Nephron (organoid): ENCODE measurements around the gene LRCH1.

ENCODE experiments used
- H3K27ac Mint-ChIP-seq, 3 experiments: 2 replicates each; pipeline ENCODE4 v1.8.0; 2020; ENCODE audit warnings: mixed read lengths in 3 of 3, mild to moderate bottlenecking in 2 of 3, moderate library complexity in 1 of 3
- H3K27me3 Mint-ChIP-seq: 2 replicates; pipeline ENCODE4 v1.8.0; 2021; ENCODE audit warnings: low read depth, mild to moderate bottlenecking, moderate library complexity, mixed read lengths
- H3K36me3 Mint-ChIP-seq: 2 replicates; pipeline ENCODE4 v1.8.0; 2020; ENCODE audit warnings: low read depth, mixed read lengths
- H3K4me1 Mint-ChIP-seq: 2 replicates; pipeline ENCODE4 v1.8.0; 2020; ENCODE audit warnings: mixed read lengths
- H3K4me3 Mint-ChIP-seq, 3 experiments: 2 replicates each; pipeline ENCODE4 v1.8.0; 2020; ENCODE audit warnings: mild to moderate bottlenecking in 3 of 3, mixed read lengths in 3 of 3, moderate library complexity in 2 of 3
- H3K9me3 Mint-ChIP-seq: 2 replicates; pipeline ENCODE4 v1.8.0; 2020; ENCODE audit warnings: mixed read lengths
- CTCF ChIP-seq, 3 experiments: fragments of 200-600 bp; sonication (generic); IDR thresholded peaks; one replicate each; pipeline ENCODE4 v1.5.0; 2021; ENCODE audit warnings: antibody characterized with exemption in 3 of 3; ENCODE audit not compliant: unreplicated experiment in 3 of 3

The LRCH1 gene

DNA sequence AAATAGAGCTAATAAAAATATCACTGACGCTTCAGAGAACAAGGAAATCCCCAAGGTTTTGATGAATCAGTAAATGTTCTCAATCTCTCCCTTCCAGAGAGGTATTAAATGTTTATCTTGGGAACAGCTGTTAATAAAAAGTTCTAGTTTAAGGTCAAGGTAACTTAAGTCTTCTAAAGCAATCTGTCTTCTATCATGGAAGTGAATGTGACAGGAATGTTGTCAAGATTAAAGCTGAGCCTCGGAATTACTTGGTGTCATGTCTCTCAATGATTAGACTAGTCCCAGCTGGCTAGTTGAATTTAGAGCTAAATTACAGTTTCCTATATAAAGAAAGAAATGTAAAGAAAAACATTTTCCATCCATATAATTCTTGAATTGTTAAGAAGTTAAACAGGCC, 220.6 kb downstream of the LRCH1 start:
- no peak overlapping the region for H3K4me3 Mint-ChIP-seq
- H3K27ac Mint-ChIP-seq, result peak overlapping the region; percentile 20 to 81 (median 72)
- peaks cover 68% of the 10 kb centered on the region for H3K36me3 Mint-ChIP-seq
- no peaks in the 10 kb centered on the region for H3K9me3 Mint-ChIP-seq
- no peak for TF ChIP-seq CTCF (IDR thresholded peaks at IDR 0.05; ENCODE audit: unreplicated experiment in 3 of 3)
- no peaks in the 10 kb centered on the region for H3K27me3 Mint-ChIP-seq
- peaks cover 8% of the 10 kb centered on the region for H3K4me1 Mint-ChIP-seq

DNA sequence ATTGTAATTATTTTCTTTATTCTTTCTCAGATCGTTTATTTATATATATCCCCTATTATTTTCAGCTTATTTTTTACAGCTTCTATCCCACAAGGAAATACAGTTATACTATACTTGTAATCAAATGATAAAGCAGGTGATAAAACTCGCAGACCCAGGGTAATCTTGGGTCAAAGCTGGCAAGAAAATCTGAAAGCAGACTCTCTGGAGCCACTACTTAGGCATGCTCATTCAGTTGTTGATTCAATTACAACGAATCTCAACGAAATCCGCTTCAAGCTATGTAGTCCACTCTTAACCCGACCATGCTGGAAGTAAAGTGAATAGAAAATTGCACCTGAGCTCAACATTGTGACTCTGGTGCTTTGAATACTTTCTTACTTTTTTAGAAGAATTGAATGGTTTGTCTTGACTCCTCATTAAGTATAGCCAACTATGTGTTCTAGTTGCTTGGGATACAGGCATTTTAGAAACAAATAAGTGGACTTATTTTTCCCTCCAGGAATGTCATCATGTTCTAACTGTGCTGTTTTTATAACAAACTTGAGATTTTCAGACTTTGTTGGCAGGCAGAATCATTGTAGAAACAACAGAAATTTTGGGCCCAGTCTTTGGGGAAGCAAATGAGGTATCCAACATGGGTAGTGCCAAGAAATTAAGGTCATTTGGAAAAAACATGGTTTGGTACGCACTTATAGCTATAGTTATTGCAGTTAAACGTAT, 222.6 kb downstream of the LRCH1 start:
- H3K9me3 Mint-ChIP-seq, result no peaks in the 10 kb centered on the region
- no peak for TF ChIP-seq CTCF (IDR thresholded peaks at IDR 0.05; ENCODE audit: unreplicated experiment in 3 of 3)
- H3K4me3 Mint-ChIP-seq, result no peak overlapping the region
- H3K27me3 Mint-ChIP-seq, result no peaks in the 10 kb centered on the region
- H3K27ac Mint-ChIP-seq, result no peak overlapping the region
- H3K4me1 Mint-ChIP-seq, result peaks cover 8% of the 10 kb centered on the region
- H3K36me3 Mint-ChIP-seq, result peaks cover 62% of the 10 kb centered on the region

- Mint-ChIP-seq H3K9me3 (no peaks in the 10 kb centered on the region), H3K4me1 (peaks cover 5% of the 10 kb centered on the region)
Measured at GRCh38 chr13:46778095-46778494, 225.1 kb downstream of the LRCH1 start.

GRCh38 chr13:46778890-46779289, 225.9 kb downstream of the LRCH1 start:
- H3K36me3 Mint-ChIP-seq, result peaks cover 61% of the 10 kb centered on the region
- no peaks in the 10 kb centered on the region for H3K9me3 Mint-ChIP-seq
- no peak overlapping the region for H3K4me3 Mint-ChIP-seq
- H3K27ac Mint-ChIP-seq, result no peak overlapping the region
- no peak for TF ChIP-seq CTCF (IDR thresholded peaks at IDR 0.05; ENCODE audit: unreplicated experiment in 3 of 3)
- peaks cover 3% of the 10 kb centered on the region for H3K4me1 Mint-ChIP-seq
- no peaks in the 10 kb centered on the region for H3K27me3 Mint-ChIP-seq

More at GRCh38 chr13:46778095-46778494, 225.1 kb downstream of the LRCH1 start:
- Mint-ChIP-seq H3K27me3 (no peaks in the 10 kb centered on the region), H3K27ac (no peak overlapping the region), H3K36me3 (peaks cover 65% of the 10 kb centered on the region), H3K4me3 (no peak overlapping the region)
- TF ChIP-seq CTCF (IDR thresholded peaks at IDR 0.05; ENCODE audit: unreplicated experiment in 3 of 3), result no peak

GRCh38 chr13:46782066-46782465, 229.1 kb downstream of the LRCH1 start:
- Mint-ChIP-seq H3K4me3 (no peak overlapping the region), H3K27me3 (no peaks in the 10 kb centered on the region), H3K9me3 (no peaks in the 10 kb centered on the region), H3K4me1 (no peaks in the 10 kb centered on the region), H3K36me3 (peaks cover 60% of the 10 kb centered on the region), H3K27ac (no peak overlapping the region)
- TF ChIP-seq CTCF (IDR thresholded peaks at IDR 0.05; ENCODE audit: unreplicated experiment in 3 of 3), result no peak

- peaks cover 60% of the 10 kb centered on the region for H3K36me3 Mint-ChIP-seq
- H3K27me3 Mint-ChIP-seq, result no peaks in the 10 kb centered on the region
- no peak for TF ChIP-seq CTCF (IDR thresholded peaks at IDR 0.05; ENCODE audit: unreplicated experiment in 3 of 3)
- no peaks in the 10 kb centered on the region for H3K9me3 Mint-ChIP-seq
- H3K4me3 Mint-ChIP-seq, result no peak overlapping the region
- H3K4me1 Mint-ChIP-seq, result no peaks in the 10 kb centered on the region
- no peak overlapping the region for H3K27ac Mint-ChIP-seq
Measured at GRCh38 chr13:46782691-46783090, 229.7 kb downstream of the LRCH1 start.
